Upper lobe of left lung (tissue), 4 donors: ENCODE results near the gene SPINK14.

Experiments
- POLR2A ChIP-seq, 4 donors: fragments of 450-650 bp; IDR thresholded peaks; one replicate each; pipeline ENCODE4 v1.5.1; 2016 to 2017; ENCODE audit warnings: antibody characterized with exemption in 4 of 4, mild to moderate bottlenecking in 2 of 4
- POLR2AphosphoS5 ChIP-seq, 2 donors: sonication (generic); formaldehyde crosslinking; IDR thresholded peaks; one replicate each; pipeline ENCODE4 v1.5.1; 2017; ENCODE audit warnings: antibody characterized with exemption in 2 of 2
- TF ChIP-seq, protein P1 (sequence below), 6 experiments: fragments of 450-650 bp in 4 of 6; fragments of 200-600 bp in 2 of 6; sonication (generic) in 2 of 6; IDR thresholded peaks; one replicate each; pipeline ENCODE4 v1.5.1; 2016 to 2019; ENCODE audit warnings: antibody characterized with exemption in 6 of 6

DNA sequence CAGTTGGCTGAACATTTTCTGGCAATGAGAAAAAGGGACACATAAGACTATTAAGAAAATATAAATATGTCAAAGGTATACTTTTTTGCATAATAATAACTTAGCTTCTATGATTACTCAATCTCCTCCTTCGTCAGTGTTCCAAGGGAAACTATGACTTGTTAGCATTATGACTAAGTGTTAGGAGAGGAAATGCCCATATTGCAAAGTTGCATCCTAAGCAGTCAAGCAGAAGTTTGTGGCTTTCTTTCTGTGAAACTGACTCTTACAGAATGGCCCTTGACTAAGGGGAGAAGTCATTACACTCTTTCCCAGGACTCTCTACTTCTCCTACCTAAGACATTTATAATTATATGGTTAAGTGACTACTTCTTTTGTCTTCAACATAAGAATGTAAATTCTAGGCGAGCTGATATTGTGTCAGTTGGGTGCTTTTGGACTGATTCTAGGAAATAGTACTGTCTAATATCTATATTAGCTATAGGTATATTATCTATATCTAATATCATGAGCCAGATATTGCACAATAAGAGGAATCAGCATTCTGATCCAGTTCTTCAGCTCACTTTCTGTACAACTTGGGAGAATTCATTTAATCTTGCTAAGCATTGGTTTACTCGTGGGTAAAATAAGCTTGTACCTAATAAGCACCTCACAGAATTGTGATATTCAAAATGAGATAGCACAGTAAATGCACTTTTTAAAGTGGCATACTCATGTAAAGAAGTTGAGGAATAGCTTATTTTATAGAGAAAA lies 18.1 kb downstream of the SPINK14 start:
- TF ChIP-seq, protein P1, sequence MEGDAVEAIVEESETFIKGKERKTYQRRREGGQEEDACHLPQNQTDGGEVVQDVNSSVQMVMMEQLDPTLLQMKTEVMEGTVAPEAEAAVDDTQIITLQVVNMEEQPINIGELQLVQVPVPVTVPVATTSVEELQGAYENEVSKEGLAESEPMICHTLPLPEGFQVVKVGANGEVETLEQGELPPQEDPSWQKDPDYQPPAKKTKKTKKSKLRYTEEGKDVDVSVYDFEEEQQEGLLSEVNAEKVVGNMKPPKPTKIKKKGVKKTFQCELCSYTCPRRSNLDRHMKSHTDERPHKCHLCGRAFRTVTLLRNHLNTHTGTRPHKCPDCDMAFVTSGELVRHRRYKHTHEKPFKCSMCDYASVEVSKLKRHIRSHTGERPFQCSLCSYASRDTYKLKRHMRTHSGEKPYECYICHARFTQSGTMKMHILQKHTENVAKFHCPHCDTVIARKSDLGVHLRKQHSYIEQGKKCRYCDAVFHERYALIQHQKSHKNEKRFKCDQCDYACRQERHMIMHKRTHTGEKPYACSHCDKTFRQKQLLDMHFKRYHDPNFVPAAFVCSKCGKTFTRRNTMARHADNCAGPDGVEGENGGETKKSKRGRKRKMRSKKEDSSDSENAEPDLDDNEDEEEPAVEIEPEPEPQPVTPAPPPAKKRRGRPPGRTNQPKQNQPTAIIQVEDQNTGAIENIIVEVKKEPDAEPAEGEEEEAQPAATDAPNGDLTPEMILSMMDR (IDR thresholded peaks at IDR 0.05): no peak
- no peak for TF ChIP-seq POLR2A (IDR thresholded peaks at IDR 0.05)
- peak in 1 of 2 donors; percentile 70 for TF ChIP-seq POLR2AphosphoS5 (IDR thresholded peaks at IDR 0.05)
